Astrocyte (in vitro differentiated cells and primary cell): Measurements from ENCODE around the gene APBA3. TPM values are rescaled to one million over a fixed set of nuclear protein-coding genes. Genes with fewer than 3 reads are reported as not detected.

Experiments
- DNase-seq: peaks from one replicate; pipeline ENCODE4 v3.0.0-alpha.2; 2010; ENCODE audit warnings: low read depth
- FAIRE-seq: peaks from 2 replicates; lab custom pipeline; 2011; peaks lifted over from hg19 to GRCh38; lab: Jason Lieb, UNC
- H2AFZ ChIP-seq: 2 replicates; pipeline ENCODE4 v1.6.0; 2012; ENCODE audit warnings: low read depth, low read length, inconsistent platforms
- H3K27ac ChIP-seq: 2 replicates; pipeline ENCODE4 v1.5.1; 2011; ENCODE audit warnings: low read depth, low read length, inconsistent platforms
- H3K27me3 ChIP-seq: 2 replicates; pipeline ENCODE4 v1.6.0; 2011; ENCODE audit warnings: low read length, inconsistent platforms; ENCODE audit not compliant: insufficient read depth
- H3K36me3 ChIP-seq: 2 replicates; pipeline ENCODE4 v1.5.1; 2011; ENCODE audit warnings: low read length, inconsistent platforms; ENCODE audit not compliant: insufficient read depth
- H3K4me1 ChIP-seq: 2 replicates; pipeline ENCODE4 v1.5.1; 2011; ENCODE audit warnings: low read length, inconsistent platforms; ENCODE audit not compliant: insufficient read depth
- H3K4me2 ChIP-seq: 2 replicates; pipeline ENCODE4 v1.6.0; 2012; ENCODE audit warnings: low read length, inconsistent platforms
- H3K4me3 ChIP-seq: 2 replicates; pipeline ENCODE4 v1.5.1; 2011; ENCODE audit warnings: low read depth, mild to moderate bottlenecking, low read length, inconsistent platforms; ENCODE audit not compliant: insufficient read depth
- H3K79me2 ChIP-seq: 2 replicates; pipeline ENCODE4 v1.6.0; 2012; ENCODE audit warnings: mild to moderate bottlenecking, low read length, inconsistent platforms; ENCODE audit not compliant: insufficient read depth
- H3K9ac ChIP-seq: 2 replicates; pipeline ENCODE4 v1.6.0; 2012; ENCODE audit warnings: mild to moderate bottlenecking, low read length, inconsistent platforms
- H3K9me3 ChIP-seq: 2 replicates; pipeline ENCODE4 v1.5.1; 2012; ENCODE audit warnings: low read depth, mild to moderate bottlenecking, low read length, inconsistent platforms; ENCODE audit not compliant: insufficient read depth
- H4K20me1 ChIP-seq: 2 replicates; pipeline ENCODE4 v1.6.0; 2012; ENCODE audit warnings: low read length, inconsistent platforms; ENCODE audit not compliant: insufficient read depth
- H3K27ac Mint-ChIP-seq: one replicate; pipeline ENCODE4 v1.8.0; 2021; ENCODE audit warnings: mild to moderate bottlenecking, mixed read lengths; ENCODE audit not compliant: unreplicated experiment
- H3K27me3 Mint-ChIP-seq: one replicate; pipeline ENCODE4 v1.8.0; 2021; ENCODE audit warnings: low read depth, mixed read lengths; ENCODE audit not compliant: unreplicated experiment
- H3K36me3 Mint-ChIP-seq: one replicate; pipeline ENCODE4 v1.8.0; 2021; ENCODE audit warnings: low read depth, mixed read lengths; ENCODE audit not compliant: unreplicated experiment
- H3K4me1 Mint-ChIP-seq: one replicate; pipeline ENCODE4 v1.8.0; 2021; ENCODE audit warnings: low read depth, mixed read lengths; ENCODE audit not compliant: unreplicated experiment
- H3K4me3 Mint-ChIP-seq: one replicate; pipeline ENCODE4 v1.8.0; 2021; ENCODE audit warnings: mild to moderate bottlenecking, moderate library complexity, mixed read lengths; ENCODE audit not compliant: unreplicated experiment
- H3K9me3 Mint-ChIP-seq: one replicate; pipeline ENCODE4 v1.8.0; 2021; ENCODE audit warnings: mild to moderate bottlenecking, mixed read lengths; ENCODE audit not compliant: unreplicated experiment
- EZH2 ChIP-seq: IDR thresholded peaks from 2 replicates; pipeline ENCODE4 v1.6.1; 2012; ENCODE audit warnings: mild to moderate bottlenecking, low read length, inconsistent platforms; ENCODE audit not compliant: insufficient read depth
- total RNA-seq: library from RNA; stranded (reverse); gene quantifications from 2 replicates; pipeline ENCODE4 v1.2.1, GENCODE V29; 2021
- TF ChIP-seq, protein P1 (sequence below): IDR thresholded peaks from 2 replicates; pipeline ENCODE4 v1.5.1; 2011; ENCODE audit warnings: low read depth, mild to moderate bottlenecking, inconsistent platforms, low read length, moderate library complexity; ENCODE audit not compliant: insufficient read depth

The APBA3 gene
- total RNA-seq, 1 donor from 2014 or later, result 16.5 TPM

DNA sequence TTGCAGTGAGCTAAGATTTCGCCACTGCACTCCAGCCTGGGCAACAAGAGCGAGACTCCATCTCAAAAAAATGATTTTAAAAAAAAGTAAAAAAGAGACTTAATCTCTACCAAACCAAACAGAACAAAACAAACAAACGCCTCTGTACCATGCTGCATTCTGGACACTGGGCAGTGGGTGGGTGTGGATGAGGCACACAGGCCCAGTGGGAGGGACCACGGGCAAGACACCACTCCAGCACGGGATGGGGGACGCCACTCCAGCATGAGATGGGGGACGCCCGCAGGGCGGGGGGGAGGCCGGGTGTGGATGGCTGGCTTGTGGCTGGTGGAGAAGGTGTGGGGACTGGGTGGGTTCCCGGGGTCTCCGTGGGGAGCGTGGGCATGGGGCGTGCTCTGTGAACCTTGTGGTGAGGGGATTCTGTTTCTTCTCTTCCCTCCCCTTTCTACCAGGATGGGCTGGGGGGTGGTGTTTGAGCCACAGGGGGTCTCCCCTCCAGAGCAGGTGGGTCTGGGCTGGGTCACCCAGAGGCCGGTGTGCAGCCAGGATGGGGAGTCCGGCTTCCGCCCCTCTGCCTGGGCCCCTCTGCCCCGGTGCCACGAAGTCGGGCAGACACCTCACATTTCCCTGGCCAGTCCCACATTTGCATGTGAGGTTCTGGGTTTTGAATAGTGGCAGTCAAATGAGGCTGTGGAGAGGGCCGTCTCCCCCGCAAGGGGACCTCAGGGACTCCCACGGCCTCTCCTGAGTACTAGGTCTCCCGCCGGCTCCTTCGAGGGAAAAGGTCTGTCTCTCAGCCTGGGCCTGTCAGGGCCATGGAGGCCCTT is 48.6 kb upstream of the APBA3 start:
- Mint-ChIP-seq H3K4me1 (peaks cover 2% of the 10 kb centered on the region), H3K27me3 (peaks cover 11% of the 10 kb centered on the region), H3K36me3 (no peaks in the 10 kb centered on the region), H3K27ac (no peak overlapping the region), H3K9me3 (no peaks in the 10 kb centered on the region), H3K4me3 (no peak overlapping the region)
- no peaks in the 10 kb centered on the region for H3K9me3 ChIP-seq
- TF ChIP-seq, protein P1, sequence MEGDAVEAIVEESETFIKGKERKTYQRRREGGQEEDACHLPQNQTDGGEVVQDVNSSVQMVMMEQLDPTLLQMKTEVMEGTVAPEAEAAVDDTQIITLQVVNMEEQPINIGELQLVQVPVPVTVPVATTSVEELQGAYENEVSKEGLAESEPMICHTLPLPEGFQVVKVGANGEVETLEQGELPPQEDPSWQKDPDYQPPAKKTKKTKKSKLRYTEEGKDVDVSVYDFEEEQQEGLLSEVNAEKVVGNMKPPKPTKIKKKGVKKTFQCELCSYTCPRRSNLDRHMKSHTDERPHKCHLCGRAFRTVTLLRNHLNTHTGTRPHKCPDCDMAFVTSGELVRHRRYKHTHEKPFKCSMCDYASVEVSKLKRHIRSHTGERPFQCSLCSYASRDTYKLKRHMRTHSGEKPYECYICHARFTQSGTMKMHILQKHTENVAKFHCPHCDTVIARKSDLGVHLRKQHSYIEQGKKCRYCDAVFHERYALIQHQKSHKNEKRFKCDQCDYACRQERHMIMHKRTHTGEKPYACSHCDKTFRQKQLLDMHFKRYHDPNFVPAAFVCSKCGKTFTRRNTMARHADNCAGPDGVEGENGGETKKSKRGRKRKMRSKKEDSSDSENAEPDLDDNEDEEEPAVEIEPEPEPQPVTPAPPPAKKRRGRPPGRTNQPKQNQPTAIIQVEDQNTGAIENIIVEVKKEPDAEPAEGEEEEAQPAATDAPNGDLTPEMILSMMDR, result no peak
- TF ChIP-seq EZH2, result no peak
- no peaks in the 10 kb centered on the region for H3K36me3 ChIP-seq
- H2AFZ ChIP-seq, result no peak overlapping the region
- no peak overlapping the region for H3K4me3 ChIP-seq
- no peaks in the 10 kb centered on the region for H3K4me1 ChIP-seq
- H3K27me3 ChIP-seq, result no peaks in the 10 kb centered on the region
- H3K9ac ChIP-seq, result no peak overlapping the region
- H3K4me2 ChIP-seq, result no peak overlapping the region
- no peak overlapping the region for H3K27ac ChIP-seq
- DNase-seq (no peak), FAIRE-seq (no peak)
- no peaks in the 10 kb centered on the region for H4K20me1 ChIP-seq
- H3K79me2 ChIP-seq, result no peaks in the 10 kb centered on the region

DNA sequence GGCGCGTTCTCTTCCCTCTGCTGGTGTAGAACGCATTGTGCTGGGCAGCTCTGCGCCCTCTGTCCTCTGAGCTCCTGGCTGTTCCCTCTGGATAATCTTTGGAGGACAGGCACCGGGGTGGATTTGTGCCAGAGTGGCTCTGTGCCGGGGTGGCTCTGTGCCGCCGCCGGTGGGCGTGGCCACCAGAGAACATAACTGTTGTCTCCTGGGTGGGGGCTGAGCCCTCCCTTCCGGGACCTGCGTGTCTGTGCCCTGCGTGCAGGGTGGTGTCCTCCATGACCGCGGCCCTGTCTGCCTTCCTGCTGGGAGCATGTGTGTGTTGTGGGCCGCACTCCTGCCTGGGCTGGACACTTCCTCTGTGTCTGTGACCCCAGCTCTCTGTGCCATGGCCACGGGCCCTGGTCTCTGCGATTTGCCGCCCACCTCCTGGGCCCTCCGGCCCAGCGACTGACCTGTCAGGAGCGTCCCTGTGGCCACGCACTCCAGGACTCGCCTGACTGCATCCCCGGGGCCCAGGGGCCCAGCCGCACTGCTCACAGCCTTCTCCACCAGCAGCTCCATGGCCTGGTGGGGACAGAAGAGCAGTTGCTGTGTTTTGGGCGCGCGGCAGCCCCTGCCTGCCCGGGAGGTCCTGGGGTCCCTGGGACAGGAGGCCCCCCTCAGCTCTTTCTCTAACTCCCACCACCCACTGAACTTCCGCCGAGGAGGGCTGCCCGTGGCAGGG is 47.1 kb upstream of the APBA3 start:
- TF ChIP-seq, protein P1, result no peak
- no peak for TF ChIP-seq EZH2
- Histone ChIP-seq H3K36me3 (no peaks in the 10 kb centered on the region), H3K9ac (no peak overlapping the region), H3K4me2 (no peak overlapping the region), H3K9me3 (no peaks in the 10 kb centered on the region), H2AFZ (no peak overlapping the region), H4K20me1 (no peaks in the 10 kb centered on the region), H3K4me3 (no peak overlapping the region), H3K27ac (no peak overlapping the region), H3K79me2 (no peaks in the 10 kb centered on the region), H3K4me1 (no peaks in the 10 kb centered on the region), H3K27me3 (no peaks in the 10 kb centered on the region)
- H3K27ac Mint-ChIP-seq, result no peak overlapping the region
- peaks cover 2% of the 10 kb centered on the region for H3K4me1 Mint-ChIP-seq
- no peaks in the 10 kb centered on the region for H3K9me3 Mint-ChIP-seq
- H3K36me3 Mint-ChIP-seq, result no peaks in the 10 kb centered on the region
- H3K27me3 Mint-ChIP-seq, result peaks cover 17% of the 10 kb centered on the region
- H3K4me3 Mint-ChIP-seq, result no peak overlapping the region
- FAIRE-seq (no peak), DNase-seq (no peak)
